ENCODE data around the gene PLPPR1. TPM values are rescaled to one million over a fixed set of nuclear protein-coding genes. Genes with fewer than 3 reads are reported as not detected.

PLPPR1 gene
- polyA plus RNA-seq, 1 donor from 2014 or later: 157 TPM

DNA sequence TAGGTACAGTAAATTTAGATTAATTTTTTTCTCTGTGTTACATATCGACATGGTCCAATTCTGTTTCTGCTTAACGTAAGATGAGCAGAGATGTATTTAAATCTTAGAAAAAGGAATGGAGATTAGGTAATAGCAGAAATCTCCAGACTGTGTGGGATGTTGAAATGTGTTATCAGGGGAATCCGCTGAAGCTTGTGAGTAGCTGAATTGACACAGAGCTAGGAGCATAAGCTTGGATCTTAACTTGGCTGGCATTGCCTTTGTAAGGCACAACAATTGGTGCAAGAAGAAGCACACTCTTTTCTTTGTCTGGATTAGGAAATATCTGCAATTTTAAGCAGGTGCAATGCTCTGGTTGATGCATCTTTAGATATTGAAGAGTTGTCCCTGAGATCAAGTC, 53.1 kb downstream of the PLPPR1 start:
- H2AFZ ChIP-seq (ENCODE audit: low read depth, low read length): no peak overlapping the region
- H3K79me2 ChIP-seq (replicated peaks; ENCODE audit: insufficient read depth, low read length): no peaks in the 10 kb centered on the region
- H3K9me2 ChIP-seq (ENCODE audit: insufficient read depth, low read length): no peaks in the 10 kb centered on the region
- H4K20me1 ChIP-seq (ENCODE audit: insufficient read depth): no peaks in the 10 kb centered on the region
- H3K27me3 ChIP-seq (ENCODE audit: insufficient read depth, low read depth, low read length): no peaks in the 10 kb centered on the region
- no peaks in the 10 kb centered on the region for H3K36me3 ChIP-seq (ENCODE audit: insufficient read depth, low read length)
- no peak for TF ChIP-seq EP300 (conservative IDR thresholded peaks at IDR 0.05; ENCODE audit: poor library complexity, severe bottlenecking)
- TF ChIP-seq SMC3 (conservative IDR thresholded peaks at IDR 0.05; ENCODE audit: poor library complexity): no peak
- TF ChIP-seq, protein P1, sequence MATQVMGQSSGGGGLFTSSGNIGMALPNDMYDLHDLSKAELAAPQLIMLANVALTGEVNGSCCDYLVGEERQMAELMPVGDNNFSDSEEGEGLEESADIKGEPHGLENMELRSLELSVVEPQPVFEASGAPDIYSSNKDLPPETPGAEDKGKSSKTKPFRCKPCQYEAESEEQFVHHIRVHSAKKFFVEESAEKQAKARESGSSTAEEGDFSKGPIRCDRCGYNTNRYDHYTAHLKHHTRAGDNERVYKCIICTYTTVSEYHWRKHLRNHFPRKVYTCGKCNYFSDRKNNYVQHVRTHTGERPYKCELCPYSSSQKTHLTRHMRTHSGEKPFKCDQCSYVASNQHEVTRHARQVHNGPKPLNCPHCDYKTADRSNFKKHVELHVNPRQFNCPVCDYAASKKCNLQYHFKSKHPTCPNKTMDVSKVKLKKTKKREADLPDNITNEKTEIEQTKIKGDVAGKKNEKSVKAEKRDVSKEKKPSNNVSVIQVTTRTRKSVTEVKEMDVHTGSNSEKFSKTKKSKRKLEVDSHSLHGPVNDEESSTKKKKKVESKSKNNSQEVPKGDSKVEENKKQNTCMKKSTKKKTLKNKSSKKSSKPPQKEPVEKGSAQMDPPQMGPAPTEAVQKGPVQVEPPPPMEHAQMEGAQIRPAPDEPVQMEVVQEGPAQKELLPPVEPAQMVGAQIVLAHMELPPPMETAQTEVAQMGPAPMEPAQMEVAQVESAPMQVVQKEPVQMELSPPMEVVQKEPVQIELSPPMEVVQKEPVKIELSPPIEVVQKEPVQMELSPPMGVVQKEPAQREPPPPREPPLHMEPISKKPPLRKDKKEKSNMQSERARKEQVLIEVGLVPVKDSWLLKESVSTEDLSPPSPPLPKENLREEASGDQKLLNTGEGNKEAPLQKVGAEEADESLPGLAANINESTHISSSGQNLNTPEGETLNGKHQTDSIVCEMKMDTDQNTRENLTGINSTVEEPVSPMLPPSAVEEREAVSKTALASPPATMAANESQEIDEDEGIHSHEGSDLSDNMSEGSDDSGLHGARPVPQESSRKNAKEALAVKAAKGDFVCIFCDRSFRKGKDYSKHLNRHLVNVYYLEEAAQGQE (IDR thresholded peaks at IDR 0.05; ENCODE audit: borderline replicate concordance): no peak
- H3K4me2 ChIP-seq (ENCODE audit: low read length): peak overlapping the region; percentile 37
- no peaks in the 10 kb centered on the region for H3K9me3 ChIP-seq (ENCODE audit: low read length)
- H3K9ac ChIP-seq (ENCODE audit: low read length): peak overlapping the region; percentile 6
- peak overlapping the region; percentile 59 for H3K27ac ChIP-seq (ENCODE audit: low read length)
- H3K4me3 ChIP-seq (ENCODE audit: low read length): peak overlapping the region; percentile 27
- H3F3A ChIP-seq (ENCODE audit: insufficient read depth, low read length, poor library complexity, severe bottlenecking): no peaks in the 10 kb centered on the region

DNA sequence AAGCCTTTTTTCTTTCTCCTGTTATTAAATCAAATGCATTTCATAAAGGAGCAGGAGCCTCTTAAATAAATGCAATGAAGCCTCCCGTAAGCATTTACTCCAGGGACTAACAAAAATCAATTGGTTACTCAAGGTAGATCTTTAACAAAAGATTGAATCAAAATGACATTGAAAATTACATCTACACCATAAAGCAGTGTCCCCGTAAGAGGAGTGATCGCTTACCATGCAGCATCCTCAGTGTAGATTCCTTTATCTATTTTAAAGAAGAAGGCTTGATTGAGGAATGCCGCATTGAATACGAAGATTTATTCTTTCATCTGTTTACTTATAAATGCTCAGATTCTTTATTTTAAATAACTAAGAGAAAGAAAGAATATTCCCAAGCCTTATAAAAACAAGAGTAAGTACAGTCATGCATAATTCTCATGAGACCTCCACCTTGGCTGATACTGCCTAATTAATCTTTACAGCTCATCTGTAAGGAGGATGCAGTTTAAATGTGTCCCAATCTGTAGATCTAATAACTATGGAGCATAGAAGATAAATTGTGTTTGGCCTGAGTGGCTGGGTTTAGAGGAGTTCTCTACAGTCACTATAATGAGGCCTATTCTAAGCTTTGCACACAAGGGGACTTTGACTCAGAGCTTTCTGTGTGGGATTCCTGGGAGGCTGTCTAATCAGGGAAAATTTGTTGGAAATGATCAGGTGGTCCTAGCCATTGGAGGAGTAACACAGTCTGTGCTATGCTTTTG, 55.1 kb downstream of the PLPPR1 start:
- H4K20me1 ChIP-seq (ENCODE audit: insufficient read depth): no peaks in the 10 kb centered on the region
- H3K9me3 ChIP-seq (ENCODE audit: low read length): no peaks in the 10 kb centered on the region
- H3K4me2 ChIP-seq (ENCODE audit: low read length): no peak overlapping the region
- no peaks in the 10 kb centered on the region for H3K36me3 ChIP-seq (ENCODE audit: insufficient read depth, low read length)
- H3K9ac ChIP-seq (ENCODE audit: low read length): no peak overlapping the region
- peak overlapping the region; percentile 42 for H3K27ac ChIP-seq (ENCODE audit: low read length)
- H3K79me2 ChIP-seq (replicated peaks; ENCODE audit: insufficient read depth, low read length): no peaks in the 10 kb centered on the region
- no peaks in the 10 kb centered on the region for H3K9me2 ChIP-seq (ENCODE audit: insufficient read depth, low read length)
- no peak overlapping the region for H2AFZ ChIP-seq (ENCODE audit: low read depth, low read length)
- TF ChIP-seq TAF1 (IDR thresholded peaks at IDR 0.05; ENCODE audit: low read depth) (no peak), POLR2AphosphoS5 (IDR thresholded peaks at IDR 0.05) (no peak), EP300 (conservative IDR thresholded peaks at IDR 0.05; ENCODE audit: poor library complexity, severe bottlenecking) (no peak), EZH2 (IDR thresholded peaks at IDR 0.05; ENCODE audit: borderline replicate concordance, insufficient read depth, low read length, poor library complexity, severe bottlenecking) (no peak), SMC3 (conservative IDR thresholded peaks at IDR 0.05; ENCODE audit: poor library complexity) (no peak), RAD21 (conservative IDR thresholded peaks at IDR 0.05) (no peak)
- TF ChIP-seq, protein P1 (IDR thresholded peaks at IDR 0.05; ENCODE audit: borderline replicate concordance): no peak
- no peak overlapping the region for H3K4me3 ChIP-seq (ENCODE audit: low read length)
- H3K27me3 ChIP-seq (ENCODE audit: insufficient read depth, low read depth, low read length): no peaks in the 10 kb centered on the region
- H3F3A ChIP-seq (ENCODE audit: insufficient read depth, low read length, poor library complexity, severe bottlenecking): no peaks in the 10 kb centered on the region

Data from neural cell (in vitro differentiated cells).